IMR-90 (cell line): Measurements from ENCODE around the gene CLOCK. TPM values are rescaled to one million over a fixed set of nuclear protein-coding genes. Genes with fewer than 3 reads are reported as not detected.

Source experiments
- ATAC-seq: fragments of 200-7000 bp; cut with Tn5 transposase; 2 replicates; pipeline ENCODE4 v1.9.1; 2020; ENCODE audit warnings: low read depth, mild to moderate bottlenecking, moderate library complexity
- BruUV-seq: library from RNA; stranded (reverse); fragments of 400-500 nt; replicated peaks from 2 replicates; lab custom pipeline; 2021; lab: Mats Ljungman, UMichigan
- CTCF ChIA-PET: fragments of 300-600 bp; formaldehyde crosslinking; extraction: SDS; loops from one replicate; lab custom pipeline; 2021; ENCODE audit warnings: antibody characterized with exemption; lab: Yijun Ruan, JAX
- POLR2A ChIA-PET: fragments of 300-600 bp; sonication (Branson Sonifier 250); formaldehyde crosslinking; loops from one replicate; lab custom pipeline; 2022; ENCODE audit warnings: antibody characterized with exemption; ENCODE audit not compliant: unreplicated experiment; lab: Charles Lee
- DNase-seq: peaks from one replicate; pipeline ENCODE4 v3.0.0; 2013
- H2AFZ ChIP-seq: replicated peaks from 2 replicates; pipeline ENCODE3; 2013; ENCODE audit warnings: low read length, mild to moderate bottlenecking; ENCODE audit not compliant: poor library complexity
- H2AK5ac ChIP-seq: 2 replicates; pipeline ENCODE4 v1.6.1; 2013; ENCODE audit warnings: low read depth, low read length, inconsistent platforms
- H2AK9ac ChIP-seq: replicated peaks from 2 replicates; pipeline ENCODE3; 2013; ENCODE audit warnings: mild to moderate bottlenecking, low read depth, low read length, moderate library complexity; ENCODE audit not compliant: poor library complexity
- H2BK120ac ChIP-seq: 2 replicates; pipeline ENCODE4 v1.6.1; 2013; ENCODE audit warnings: low read depth, low read length, inconsistent platforms
- H2BK15ac ChIP-seq: 3 replicates; pipeline ENCODE4 v1.6.1; 2013; ENCODE audit warnings: low read depth, low read length, inconsistent platforms
- H2BK20ac ChIP-seq: 2 replicates; pipeline ENCODE4 v1.6.1; 2013; ENCODE audit warnings: low read depth, mild to moderate bottlenecking, inconsistent platforms, low read length, moderate library complexity
- H2BK5ac ChIP-seq: 2 replicates; pipeline ENCODE4 v1.6.1; 2013; ENCODE audit warnings: mild to moderate bottlenecking, low read depth, low read length, inconsistent platforms; ENCODE audit not compliant: poor library complexity, severe bottlenecking
- H3K14ac ChIP-seq: replicated peaks from 2 replicates; pipeline ENCODE4 v1.6.1; 2013; ENCODE audit warnings: low read depth, low read length, inconsistent platforms
- H3K18ac ChIP-seq: 2 replicates; pipeline ENCODE4 v1.6.1; 2013; ENCODE audit warnings: low read depth, low read length, control low read depth
- H3K23ac ChIP-seq: 2 replicates; pipeline ENCODE4 v1.6.1; 2013; ENCODE audit warnings: low read depth, low read length, inconsistent platforms
- H3K27ac ChIP-seq: 2 replicates; pipeline ENCODE4 v1.5.1; 2013; ENCODE audit warnings: mild to moderate bottlenecking, control low read depth, low read length; ENCODE audit not compliant: insufficient read depth
- H3K27me3 ChIP-seq: 2 replicates; pipeline ENCODE4 v1.6.1; 2013; ENCODE audit warnings: low read length; ENCODE audit not compliant: control insufficient read depth, insufficient read depth
- H3K36me3 ChIP-seq: 2 replicates; pipeline ENCODE4 v1.6.1; 2013; ENCODE audit warnings: low read length, mixed read lengths; ENCODE audit not compliant: control insufficient read depth, insufficient read depth
- H3K4ac ChIP-seq: 2 replicates; pipeline ENCODE4 v1.6.1; 2013; ENCODE audit warnings: low read depth, low read length, inconsistent platforms
- H3K4me1 ChIP-seq: 2 replicates; pipeline ENCODE4 v1.6.1; 2013; ENCODE audit warnings: low read length, mixed read lengths; ENCODE audit not compliant: control insufficient read depth, insufficient read depth
- H3K4me2 ChIP-seq: 2 replicates; pipeline ENCODE4 v1.6.1; 2013; ENCODE audit warnings: low read depth, mild to moderate bottlenecking, control low read depth, low read length, moderate library complexity
- H3K4me3 ChIP-seq: 2 replicates; pipeline ENCODE4 v1.5.1; 2013; ENCODE audit warnings: low read depth, mild to moderate bottlenecking, control low read depth, low read length, moderate library complexity; ENCODE audit not compliant: insufficient read depth
- H3K56ac ChIP-seq: 2 replicates; pipeline ENCODE4 v1.6.1; 2013; ENCODE audit warnings: low read length, inconsistent platforms; ENCODE audit not compliant: insufficient read depth; ENCODE audit errors: extremely low read depth
- H3K79me1 ChIP-seq, 2 experiments: 2 replicates each; pipeline ENCODE4 v1.6.1; 2013; ENCODE audit warnings: low read length in 2 of 2, inconsistent platforms in 1 of 2, low read depth in 1 of 2
- H3K9ac ChIP-seq: 2 replicates; pipeline ENCODE4 v1.6.1; 2013; ENCODE audit warnings: low read depth, low read length, control low read depth
- H3K9me1 ChIP-seq: 2 replicates; pipeline ENCODE4 v1.6.1; 2013; ENCODE audit warnings: low read length, inconsistent platforms; ENCODE audit not compliant: insufficient read depth
- H3K9me3 ChIP-seq: 2 replicates; pipeline ENCODE4 v1.6.1; 2013; ENCODE audit warnings: low read length; ENCODE audit not compliant: control insufficient read depth, insufficient read depth
- H4K20me1 ChIP-seq: 2 replicates; pipeline ENCODE4 v1.6.1; 2013; ENCODE audit warnings: low read length, inconsistent platforms; ENCODE audit not compliant: insufficient read depth
- H4K5ac ChIP-seq: 2 replicates; pipeline ENCODE4 v1.6.1; 2013; ENCODE audit warnings: mild to moderate bottlenecking, low read depth, low read length, control low read depth
- H4K8ac ChIP-seq, 2 experiments: 2 replicates each; pipeline ENCODE4 v1.6.1; 2013; ENCODE audit warnings: low read depth in 2 of 2, low read length in 2 of 2, control low read depth in 1 of 2, inconsistent platforms in 1 of 2
- H4K91ac ChIP-seq: 2 replicates; pipeline ENCODE4 v1.6.1; 2013; ENCODE audit warnings: low read depth, low read length, inconsistent platforms; ENCODE audit not compliant: insufficient read depth
- CHD1 ChIP-seq: IDR thresholded peaks from 2 replicates; pipeline ENCODE4 v1.6.1; 2012; ENCODE audit warnings: low read depth, low read length, improper control_type of control experiment
- ELK1 ChIP-seq: fragments of 150-350 bp; IDR thresholded peaks from 2 replicates; pipeline ENCODE4 v1.6.1; 2016; ENCODE audit warnings: low read depth, mild to moderate bottlenecking, low read length, moderate library complexity, borderline replicate concordance
- FOS ChIP-seq: fragments of 150-350 bp; IDR thresholded peaks from 2 replicates; pipeline ENCODE4 v1.6.1; 2016; ENCODE audit warnings: low read depth, low read length
- MXI1 ChIP-seq: IDR thresholded peaks from 2 replicates; pipeline ENCODE4 v1.6.1; 2012; ENCODE audit warnings: low read depth, mild to moderate bottlenecking, low read length, moderate library complexity, borderline replicate concordance
- RAD21 ChIP-seq: IDR thresholded peaks from 2 replicates; pipeline ENCODE4 v1.6.1; 2012; ENCODE audit warnings: low read length, improper control_type of control experiment
- dilution Hi-C: fragments of 300-500 bp; cut with HindIII; formaldehyde crosslinking; loops from one replicate; pipeline ENCODE4 v1.14.3; 2018; ENCODE audit warnings: low sequenced_read_pairs; ENCODE audit not compliant: unreplicated experiment
- in situ Hi-C: fragments of 300-500 bp; cut with MboI; formaldehyde crosslinking; loops from 3 replicates; pipeline ENCODE4 v1.14.3; 2019; ENCODE audit warnings: low sequenced_read_pairs, inconsistent platforms, mixed read lengths
- intact Hi-C: fragments of 100-400 bp; cut with micrococcal nuclease; formaldehyde crosslinking; loops from 2 replicates; pipeline ENCODE4 v1.10.0; 2022
- polyA plus RNA-seq, 3 experiments: library from polyadenylated mRNA; depleted of rRNA; stranded (reverse); fragments of >200 nt; gene quantifications; 2 replicates each; pipeline ENCODE4 v1.2.3, GENCODE V29; 2012; ENCODE audit warnings: low replicate concordance in 1 of 3
- total RNA-seq: library from RNA; depleted of rRNA; stranded (reverse); fragments of >200 nt; gene quantifications from 2 replicates; pipeline ENCODE4 v1.2.3, GENCODE V29; 2012

CLOCK gene
- total and polyA plus RNA-seq, 2 of the 4 experiments (the other 2 are of a cell fraction): 7.3 to 53.4 TPM

- Histone ChIP-seq H3K4me1 (peaks cover 3% of the 10 kb centered on the region; the same call in 1 of the 2 replicates), H3K9ac (no peak overlapping the region), H2BK120ac (no peak overlapping the region), H3K36me3 (no peaks in the 10 kb centered on the region), H4K8ac (no peak overlapping the region), H3K14ac (no peak overlapping the region), H3K9me3 (peaks cover 4% of the 10 kb centered on the region), H3K4me3 (no peak overlapping the region), H4K5ac (no peak overlapping the region), H3K4me2 (no peak overlapping the region), H2BK20ac (no peak overlapping the region), H3K79me1 (peaks cover 22 to 28% of the 10 kb centered on the region in 2 experiments), H2AK9ac (no peak overlapping the region), H2AFZ (no peak overlapping the region), H4K20me1 (no peaks in the 10 kb centered on the region), H3K27ac (no peak overlapping the region), H2AK5ac (no peak overlapping the region), H3K23ac (no peak overlapping the region), H2BK5ac (no peak overlapping the region), H4K91ac (no peak overlapping the region), H2BK15ac (no peak overlapping the region), H3K56ac (no peak overlapping the region), H3K9me1 (0 out of 2 replicates have a peak, but pooled peaks cover 3% of the 10 kb centered on the region), H3K4ac (no peak overlapping the region), H3K27me3 (no peaks in the 10 kb centered on the region), H3K18ac (no peak overlapping the region)
- ChIA-PET POLR2A (no interaction called here), CTCF (no interaction called here)
- intact Hi-C loops: no loop called here
- BruUV-seq: no TSS peak
- ATAC-seq: no peak
- no peak for DNase-seq
- dilution Hi-C loops: no loop called here
- TF ChIP-seq MXI1 (no peak), ELK1 (no peak), FOS (no peak), RAD21 (no peak), CHD1 (no peak)
- in situ Hi-C loops: loop anchor here (25.0 kb wide), 1 partner anchor 1247 kb away; no protein-coding TSS in a partner anchor
Measured at GRCh38 chr4:55534306-55534705, 12.4 kb downstream of the CLOCK start.
